Suppressor macrophage (primary cell): ENCODE results near the gene PTBP2.

Experiments
- DNase-seq, 4 experiments: peaks; one replicate each; pipeline ENCODE4 v3.0.0-alpha.2; 2020 to 2022

PTBP2 gene

GRCh38 chr1:96825231-96825630 lies 103.6 kb downstream of the PTBP2 start:
- no peak for DNase-seq

GRCh38 chr1:96825950-96826576 lies 104.5 kb downstream of the PTBP2 start:
- DNase-seq, result no peak

GRCh38 chr1:96833376-96833775 lies 111.8 kb downstream of the PTBP2 start:
- DNase-seq, result no peak

- no peak for DNase-seq
These were observed 113.4 kb downstream of the PTBP2 start for GRCh38 chr1:96834986-96835385.

GRCh38 chr1:96837057-96837780 lies 115.6 kb downstream of the PTBP2 start:
- DNase-seq, result no peak

GRCh38 chr1:96837781-96838216 lies 116.2 kb downstream of the PTBP2 start:
- no peak for DNase-seq

- no peak for DNase-seq
These were observed 118.8 kb downstream of the PTBP2 start for GRCh38 chr1:96840396-96840795.

GRCh38 chr1:96842215-96842614 lies 120.6 kb downstream of the PTBP2 start:
- DNase-seq, result peak; percentile 20 to 68 (median 49)

- peak; percentile 21 to 63 (median 54) for DNase-seq
These were observed 121.6 kb downstream of the PTBP2 start for GRCh38 chr1:96843196-96843595.

GRCh38 chr1:96843601-96844000 lies 122.0 kb downstream of the PTBP2 start:
- no peak for DNase-seq

GRCh38 chr1:96845464-96845863 lies 123.9 kb downstream of the PTBP2 start:
- DNase-seq, result peak; percentile 11 to 54 (median 37)

GRCh38 chr1:96861836-96862235 lies 140.3 kb downstream of the PTBP2 start:
- no peak for DNase-seq

GRCh38 chr1:96863449-96863848 lies 141.9 kb downstream of the PTBP2 start:
- DNase-seq, result no peak
